ENCODE results near the gene HENMT1.
A peak's percentile ranks its signal among the peaks of the same experiment; 100 is the strongest.
"Not testable (repeated sequence)": the region's sequence is repeated elsewhere in the genome, so short reads cannot be mapped to it uniquely, and the experiment has no call there.

The HENMT1 gene

DNA sequence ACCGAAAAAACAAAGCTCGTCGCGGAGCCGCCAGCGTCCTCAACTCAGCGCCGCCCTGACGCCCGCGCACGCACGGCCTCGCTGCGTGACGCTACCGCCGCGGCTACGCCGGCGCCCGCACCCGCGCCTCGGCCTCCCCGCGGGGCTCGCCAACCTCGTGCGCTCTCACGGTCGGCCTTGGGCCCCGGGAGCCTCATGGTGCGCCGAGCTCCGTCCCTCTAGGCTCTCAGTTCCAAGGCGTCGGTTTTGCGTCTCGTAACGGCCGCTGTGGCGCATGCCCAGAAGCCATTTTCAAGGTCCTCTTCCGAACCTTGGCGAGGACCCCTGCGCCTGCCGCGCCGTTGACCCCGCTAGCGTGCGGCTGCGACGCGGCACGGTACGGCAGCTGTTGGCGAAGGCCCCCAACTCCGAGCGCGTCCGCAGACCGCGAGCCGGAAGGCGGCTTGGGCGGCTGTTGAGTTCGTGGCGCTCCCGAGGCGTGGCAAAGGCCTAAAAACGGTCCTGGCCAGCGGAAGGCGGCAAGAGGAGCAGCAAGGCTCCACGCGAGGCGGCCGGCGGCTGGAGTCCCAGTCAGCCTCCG, at the start of gene HENMT1:
TSS of gene HENMT1 (minus strand) at position 64 of the 580 bp plus-strand sequence. CDS start 1,209 bp downstream, outside the sequence.
- TF ChIP-seq, protein P1, sequence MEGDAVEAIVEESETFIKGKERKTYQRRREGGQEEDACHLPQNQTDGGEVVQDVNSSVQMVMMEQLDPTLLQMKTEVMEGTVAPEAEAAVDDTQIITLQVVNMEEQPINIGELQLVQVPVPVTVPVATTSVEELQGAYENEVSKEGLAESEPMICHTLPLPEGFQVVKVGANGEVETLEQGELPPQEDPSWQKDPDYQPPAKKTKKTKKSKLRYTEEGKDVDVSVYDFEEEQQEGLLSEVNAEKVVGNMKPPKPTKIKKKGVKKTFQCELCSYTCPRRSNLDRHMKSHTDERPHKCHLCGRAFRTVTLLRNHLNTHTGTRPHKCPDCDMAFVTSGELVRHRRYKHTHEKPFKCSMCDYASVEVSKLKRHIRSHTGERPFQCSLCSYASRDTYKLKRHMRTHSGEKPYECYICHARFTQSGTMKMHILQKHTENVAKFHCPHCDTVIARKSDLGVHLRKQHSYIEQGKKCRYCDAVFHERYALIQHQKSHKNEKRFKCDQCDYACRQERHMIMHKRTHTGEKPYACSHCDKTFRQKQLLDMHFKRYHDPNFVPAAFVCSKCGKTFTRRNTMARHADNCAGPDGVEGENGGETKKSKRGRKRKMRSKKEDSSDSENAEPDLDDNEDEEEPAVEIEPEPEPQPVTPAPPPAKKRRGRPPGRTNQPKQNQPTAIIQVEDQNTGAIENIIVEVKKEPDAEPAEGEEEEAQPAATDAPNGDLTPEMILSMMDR (IDR thresholded peaks at IDR 0.05), result no peak
- no peak for TF ChIP-seq ZFX (IDR thresholded peaks at IDR 0.05; ENCODE audit: borderline replicate concordance)
- H3K27ac ChIP-seq, result peak within 1 kb of the TSS; percentile 90

DNA sequence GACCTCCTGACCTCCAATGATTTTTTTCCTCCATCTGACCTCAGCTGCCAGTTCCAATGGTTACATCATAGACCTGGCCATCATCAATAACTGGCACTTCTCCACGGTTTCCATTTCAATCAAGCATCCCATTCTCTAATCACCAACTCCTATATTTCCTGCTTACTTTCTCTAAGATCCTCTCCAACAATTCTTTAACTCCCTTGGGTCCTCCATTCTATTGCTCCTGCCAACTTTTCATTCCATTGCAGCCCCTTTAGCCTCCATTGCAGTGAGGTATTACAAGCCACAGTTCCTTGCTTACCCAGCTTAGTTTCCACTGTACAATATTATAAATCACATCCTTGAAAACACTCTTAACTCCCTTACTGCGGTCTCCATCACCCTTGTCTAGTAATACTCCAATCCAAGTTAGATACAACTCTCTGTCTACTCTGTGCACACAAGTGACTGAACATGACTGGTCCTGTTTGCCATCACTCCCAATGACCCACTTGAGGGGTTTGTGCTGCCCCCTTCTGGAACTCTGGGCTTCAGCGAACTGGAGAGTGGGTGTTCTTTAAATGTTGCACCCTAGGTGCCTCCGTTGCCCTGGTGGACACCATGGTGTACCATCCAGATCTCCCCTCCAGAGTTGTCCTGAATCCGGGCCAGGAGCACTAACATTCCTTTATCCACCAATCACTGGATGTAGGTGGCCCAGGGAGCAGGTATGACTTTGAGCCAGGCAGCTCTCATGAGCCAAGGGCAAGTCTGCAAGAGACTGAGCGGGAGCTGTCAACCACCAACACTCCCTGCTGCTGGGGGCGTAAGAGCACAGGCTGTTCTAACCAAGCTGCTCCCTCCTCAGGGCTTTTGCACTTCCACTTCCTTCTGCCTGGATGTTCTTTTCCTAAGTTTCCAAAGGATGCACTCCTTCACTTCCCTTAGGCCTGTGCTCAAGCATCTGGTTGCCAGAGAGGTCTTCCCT, 48.1 kb upstream of the HENMT1 start:
- TF ChIP-seq, protein P1 (IDR thresholded peaks at IDR 0.05), result 0 out of 2 replicates have a peak, but pooled peaks have one; percentile 25
- no peak for TF ChIP-seq ZFX (IDR thresholded peaks at IDR 0.05; ENCODE audit: borderline replicate concordance)
- H3K27ac ChIP-seq, result no peak overlapping the region

- no peak overlapping the region for H3K27ac ChIP-seq
- TF ChIP-seq, protein P1 (IDR thresholded peaks at IDR 0.05), result no peak
- TF ChIP-seq ZFX (IDR thresholded peaks at IDR 0.05; ENCODE audit: borderline replicate concordance), result no peak
Measured at GRCh38 chr1:108706643-108707042, 45.8 kb upstream of the HENMT1 start.

DNA sequence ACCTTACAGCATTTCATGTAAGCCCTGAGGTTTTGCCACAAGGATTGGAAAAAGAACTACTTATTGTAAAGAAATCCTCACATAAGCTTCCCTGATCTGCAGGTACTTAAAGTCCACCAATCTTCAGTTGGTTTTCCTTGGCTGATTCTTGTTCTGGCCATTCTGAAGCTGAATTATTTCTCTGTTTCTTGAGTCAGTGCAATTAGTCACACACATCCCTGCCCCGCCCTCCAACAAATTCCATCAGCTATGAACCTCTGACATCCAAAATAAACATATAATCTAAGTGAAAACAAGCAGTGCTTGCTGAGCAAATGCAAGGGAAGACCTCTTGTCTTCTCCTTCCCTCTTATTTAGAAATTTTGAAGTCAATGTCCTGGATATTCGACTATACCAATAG, 43.6 kb upstream of the HENMT1 start:
- no peak overlapping the region for H3K27ac ChIP-seq

DNA sequence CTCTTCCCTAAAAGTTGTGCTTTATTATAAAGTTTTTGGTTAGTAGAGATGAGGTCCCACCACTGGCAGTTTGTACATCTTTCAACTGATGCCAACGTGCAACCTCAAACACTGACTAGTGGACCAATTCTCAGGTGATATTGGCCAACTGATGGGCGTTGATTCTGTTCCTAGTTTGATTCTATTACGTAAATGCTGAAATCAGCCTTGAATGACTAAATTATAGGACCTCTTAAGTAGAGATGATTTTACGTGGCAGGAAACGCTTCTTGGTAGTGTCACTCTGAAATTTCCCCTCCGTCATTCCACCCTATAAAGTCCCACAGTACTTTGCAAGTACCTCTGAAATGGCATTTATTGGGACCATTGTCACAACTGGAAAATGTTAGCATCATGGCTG, 43.0 kb upstream of the HENMT1 start:
- H3K27ac ChIP-seq, result no peak overlapping the region
- TF ChIP-seq ZFX (IDR thresholded peaks at IDR 0.05; ENCODE audit: borderline replicate concordance), result no peak
- TF ChIP-seq, protein P1 (IDR thresholded peaks at IDR 0.05), result no peak

More for the DNA sequence above, 43.6 kb upstream of the HENMT1 start:
- no peak for TF ChIP-seq ZFX (IDR thresholded peaks at IDR 0.05; ENCODE audit: borderline replicate concordance)
- TF ChIP-seq, protein P1 (IDR thresholded peaks at IDR 0.05), result no peak

DNA sequence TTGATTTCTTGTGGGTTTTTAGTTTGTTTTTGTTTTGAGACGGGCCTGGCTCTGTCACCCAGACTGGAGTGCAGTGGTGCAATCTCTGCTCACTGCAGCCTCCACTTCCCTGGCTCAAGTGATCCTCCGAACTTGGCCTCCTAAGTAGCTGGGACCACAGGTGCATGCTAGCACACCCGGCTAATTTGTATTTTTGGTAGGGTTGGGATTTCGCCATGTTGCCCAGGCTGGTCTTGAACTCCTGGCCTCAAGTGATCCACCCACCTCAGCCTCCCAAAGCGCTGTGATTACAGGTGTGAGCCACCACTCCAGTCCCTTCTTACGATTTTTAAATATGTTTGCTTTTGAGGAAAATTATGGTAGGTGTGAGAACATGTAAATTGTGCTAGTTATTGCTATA, 41.2 kb upstream of the HENMT1 start:
- not testable (repeated sequence) for H3K27ac ChIP-seq

- TF ChIP-seq ZFX (IDR thresholded peaks at IDR 0.05; ENCODE audit: borderline replicate concordance), result no peak
- TF ChIP-seq, protein P1 (IDR thresholded peaks at IDR 0.05), result no peak
- no peak overlapping the region for H3K27ac ChIP-seq
Measured at GRCh38 chr1:108701176-108701849, 40.4 kb upstream of the HENMT1 start.

Measured in 22Rv1 (cell line).